ENCODE data around the gene NANOS3. TPM values are rescaled to one million over a fixed set of nuclear protein-coding genes. Genes with fewer than 3 reads are reported as not detected.

The NANOS3 gene
- under 1 TPM in 1 of 2 donors, not detected in 1; 0.64 TPM for total RNA-seq
- 2.6 TPM for polyA plus RNA-seq (2013, experiment 1 of 2)
- 2.0 TPM for polyA plus RNA-seq (2013, experiment 2 of 2)
- long read RNA-seq, experiment 1 = 0 reads
- long read RNA-seq, experiment 2 = 0 reads
- long read RNA-seq, experiment 3 = 0 reads
- long read RNA-seq, experiment 4 = 0 reads

DNA sequence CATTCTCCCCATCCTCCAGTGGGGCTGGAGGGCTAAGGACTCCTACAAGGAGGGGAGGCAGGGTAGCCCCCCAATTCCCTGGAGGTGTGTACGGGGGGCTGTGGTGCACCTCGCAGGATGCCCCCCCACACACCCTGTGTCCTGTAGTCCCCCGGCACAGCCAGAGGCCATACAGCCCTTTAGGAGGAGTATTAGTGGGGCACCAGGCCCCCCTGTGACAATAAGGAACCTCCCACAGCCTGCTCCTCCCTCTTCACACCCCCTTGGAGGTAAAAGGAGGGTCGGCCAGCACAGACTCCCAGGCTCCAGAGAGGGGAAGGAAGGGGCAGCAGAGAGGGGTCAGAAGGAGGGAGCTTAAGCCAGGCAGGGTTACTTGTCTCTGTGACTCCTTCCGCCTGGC lies at the start of gene NANOS3:
Gene NANOS3, plus strand, starts transcription at position 301 of the 400 bp plus-strand sequence. CDS start 115 bp downstream, outside the sequence.
- H3K4me1 Mint-ChIP-seq = peaks cover 20% of the 10 kb centered on the region
- H3K27me3 Mint-ChIP-seq (ENCODE audit: insufficient read depth) = peaks cover 44% of the 10 kb centered on the region
- TF ChIP-seq, protein P1, sequence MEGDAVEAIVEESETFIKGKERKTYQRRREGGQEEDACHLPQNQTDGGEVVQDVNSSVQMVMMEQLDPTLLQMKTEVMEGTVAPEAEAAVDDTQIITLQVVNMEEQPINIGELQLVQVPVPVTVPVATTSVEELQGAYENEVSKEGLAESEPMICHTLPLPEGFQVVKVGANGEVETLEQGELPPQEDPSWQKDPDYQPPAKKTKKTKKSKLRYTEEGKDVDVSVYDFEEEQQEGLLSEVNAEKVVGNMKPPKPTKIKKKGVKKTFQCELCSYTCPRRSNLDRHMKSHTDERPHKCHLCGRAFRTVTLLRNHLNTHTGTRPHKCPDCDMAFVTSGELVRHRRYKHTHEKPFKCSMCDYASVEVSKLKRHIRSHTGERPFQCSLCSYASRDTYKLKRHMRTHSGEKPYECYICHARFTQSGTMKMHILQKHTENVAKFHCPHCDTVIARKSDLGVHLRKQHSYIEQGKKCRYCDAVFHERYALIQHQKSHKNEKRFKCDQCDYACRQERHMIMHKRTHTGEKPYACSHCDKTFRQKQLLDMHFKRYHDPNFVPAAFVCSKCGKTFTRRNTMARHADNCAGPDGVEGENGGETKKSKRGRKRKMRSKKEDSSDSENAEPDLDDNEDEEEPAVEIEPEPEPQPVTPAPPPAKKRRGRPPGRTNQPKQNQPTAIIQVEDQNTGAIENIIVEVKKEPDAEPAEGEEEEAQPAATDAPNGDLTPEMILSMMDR (conservative IDR thresholded peaks at IDR 0.05) = no peak
- peaks cover 11% of the 10 kb centered on the region for H3K4me1 ChIP-seq (ENCODE audit: control insufficient read depth, insufficient read depth, low read length)
- H3K36me3 ChIP-seq (ENCODE audit: control insufficient read depth, insufficient read depth, low read length) = no peaks in the 10 kb centered on the region
- peaks cover 25% of the 10 kb centered on the region for H3K27me3 ChIP-seq (ENCODE audit: control insufficient read depth, insufficient read depth, low read length, poor library complexity, severe bottlenecking)
- H3K27ac ChIP-seq (ENCODE audit: low read depth, low read length) = no peak within 1 kb of the TSS
- WGBS, 2 experiments (ENCODE audit: insufficient coverage in 1 of 2, insufficient read length in 1 of 2) = 50 to 67% methylated on average over 1 to 4 of the region's 5 CpGs
- no peak within 1 kb of the TSS for H3K4me3 ChIP-seq (ENCODE audit: low read length)
- H3K9ac ChIP-seq (ENCODE audit: extremely low read depth, low read length, poor library complexity, severe bottlenecking) = no peak within 1 kb of the TSS
- no peak for DNase-seq
- no peaks in the 10 kb centered on the region for H3K9me3 Mint-ChIP-seq
- H3K4me3 Mint-ChIP-seq = no peak within 1 kb of the TSS
- H3K9me3 ChIP-seq (ENCODE audit: control insufficient read depth, low read length) = no peaks in the 10 kb centered on the region
- no peaks in the 10 kb centered on the region for H3K36me3 Mint-ChIP-seq (ENCODE audit: low read depth)
- H3K27ac Mint-ChIP-seq = no peak within 1 kb of the TSS

DNA sequence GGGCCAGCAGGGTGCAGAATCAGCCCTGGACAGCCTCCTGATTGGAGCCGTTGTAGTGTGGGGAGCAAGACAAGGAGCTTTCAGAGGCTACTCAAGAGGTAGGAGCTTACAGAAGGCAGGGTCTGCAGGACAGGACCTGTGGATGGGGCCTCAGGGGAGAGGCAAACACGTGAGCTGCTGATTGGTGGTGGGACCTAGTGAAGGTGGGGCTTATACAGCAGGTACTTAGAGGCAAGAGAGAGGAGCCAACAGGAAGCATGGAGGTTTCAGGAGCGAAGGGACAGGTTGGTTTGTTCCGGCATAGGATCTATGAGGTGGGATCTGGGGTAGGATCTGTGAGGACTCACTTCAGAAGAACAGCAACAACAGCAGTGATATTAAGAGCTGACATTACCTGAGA lies 49.3 kb upstream of the NANOS3 start:
- H3K4me1 ChIP-seq (ENCODE audit: control insufficient read depth, insufficient read depth, low read length) = no peaks in the 10 kb centered on the region
- Mint-ChIP-seq H3K27me3 (ENCODE audit: insufficient read depth) (no peaks in the 10 kb centered on the region), H3K9me3 (no peaks in the 10 kb centered on the region), H3K4me3 (no peak overlapping the region), H3K27ac (peak overlapping the region; percentile 63), H3K36me3 (ENCODE audit: low read depth) (peaks cover 64% of the 10 kb centered on the region), H3K4me1 (peaks cover 8% of the 10 kb centered on the region)
- H3K4me3 ChIP-seq (ENCODE audit: low read length) = no peak overlapping the region
- peak; percentile 77 for DNase-seq
- H3K27me3 ChIP-seq (ENCODE audit: control insufficient read depth, insufficient read depth, low read length, poor library complexity, severe bottlenecking) = no peaks in the 10 kb centered on the region
- H3K9me3 ChIP-seq (ENCODE audit: control insufficient read depth, low read length) = no peaks in the 10 kb centered on the region
- H3K9ac ChIP-seq (ENCODE audit: extremely low read depth, low read length, poor library complexity, severe bottlenecking) = no peak overlapping the region
- no peak overlapping the region for H3K27ac ChIP-seq (ENCODE audit: low read depth, low read length)
- 86 to 91% methylated on average over 4 of the region's 4 CpGs for WGBS, 2 experiments (ENCODE audit: insufficient coverage in 1 of 2, insufficient read length in 1 of 2)
- H3K36me3 ChIP-seq (ENCODE audit: control insufficient read depth, insufficient read depth, low read length) = peaks cover 4% of the 10 kb centered on the region
- TF ChIP-seq, protein P1 (conservative IDR thresholded peaks at IDR 0.05) = no peak

DNA sequence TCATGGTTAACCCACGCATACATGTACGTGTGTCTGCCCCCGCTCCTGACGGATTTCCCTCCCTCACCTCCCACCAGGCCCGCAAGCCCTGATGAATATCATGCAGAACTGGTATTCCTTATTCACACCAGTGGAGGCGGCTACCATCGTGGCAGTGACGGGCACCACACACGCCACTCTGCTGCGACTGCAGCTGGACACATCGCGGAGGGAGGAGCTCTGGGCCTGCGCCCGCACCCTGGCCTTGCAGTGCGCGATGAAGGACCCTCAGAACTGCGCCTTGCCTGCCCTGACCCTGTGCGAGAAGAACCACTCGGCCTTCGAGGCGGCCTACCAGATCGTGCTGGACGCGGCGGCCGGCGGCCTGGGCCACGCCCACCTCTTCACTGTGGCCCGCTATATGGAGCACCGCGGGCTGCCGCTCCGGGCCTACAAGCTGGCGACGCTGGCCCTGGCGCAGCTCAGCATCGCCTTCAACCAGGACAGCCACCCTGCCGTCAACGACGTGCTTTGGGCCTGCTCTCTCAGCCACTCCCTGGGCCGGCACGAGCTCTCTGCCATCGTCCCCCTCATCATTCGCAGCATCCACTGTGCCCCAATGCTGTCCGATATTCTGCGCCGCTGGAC lies 46.7 kb upstream of the NANOS3 start:
- H3K27me3 ChIP-seq (ENCODE audit: control insufficient read depth, insufficient read depth, low read length, poor library complexity, severe bottlenecking) = no peaks in the 10 kb centered on the region
- no peaks in the 10 kb centered on the region for H3K27me3 Mint-ChIP-seq (ENCODE audit: insufficient read depth)
- DNase-seq = peak; percentile 45
- H3K36me3 ChIP-seq (ENCODE audit: control insufficient read depth, insufficient read depth, low read length) = peaks cover 4% of the 10 kb centered on the region
- H3K9ac ChIP-seq (ENCODE audit: extremely low read depth, low read length, poor library complexity, severe bottlenecking) = no peak overlapping the region
- H3K9me3 Mint-ChIP-seq = no peaks in the 10 kb centered on the region
- H3K9me3 ChIP-seq (ENCODE audit: control insufficient read depth, low read length) = no peaks in the 10 kb centered on the region
- peaks cover 51% of the 10 kb centered on the region for H3K36me3 Mint-ChIP-seq (ENCODE audit: low read depth)
- H3K27ac Mint-ChIP-seq = no peak overlapping the region
- no peak overlapping the region for H3K4me3 ChIP-seq (ENCODE audit: low read length)
- H3K27ac ChIP-seq (ENCODE audit: low read depth, low read length) = no peak overlapping the region
- 96 to 98% methylated on average over 33 to 47 of the region's 47 CpGs for WGBS, 2 experiments (ENCODE audit: insufficient coverage in 1 of 2, insufficient read length in 1 of 2)
- H3K4me1 Mint-ChIP-seq = peaks cover 12% of the 10 kb centered on the region
- no peaks in the 10 kb centered on the region for H3K4me1 ChIP-seq (ENCODE audit: control insufficient read depth, insufficient read depth, low read length)
- TF ChIP-seq, protein P1 (conservative IDR thresholded peaks at IDR 0.05) = no peak
- no peak overlapping the region for H3K4me3 Mint-ChIP-seq

Data from endodermal cell (in vitro differentiated cells).